ENCODE results near the gene PAGE4.

The PAGE4 gene

GRCh38 chrX:49848275-49848674 lies 19.2 kb downstream of the PAGE4 start:
- no peak for DNase-seq (ENCODE audit: low spot score)
- no peak for TF ChIP-seq CTCF (IDR thresholded peaks at IDR 0.05)

GRCh38 chrX:49850028-49850427 lies 20.9 kb downstream of the PAGE4 start:
- no peak overlapping the region for H3K4me3 ChIP-seq
- no peak for TF ChIP-seq CTCF (IDR thresholded peaks at IDR 0.05)
- no peak overlapping the region for H3K27ac ChIP-seq
- DNase-seq (ENCODE audit: low spot score) = no peak

More at GRCh38 chrX:49848275-49848674, 19.2 kb downstream of the PAGE4 start:
- Histone ChIP-seq H3K27ac (no peak overlapping the region), H3K4me3 (no peak overlapping the region)

- no peak for TF ChIP-seq CTCF (IDR thresholded peaks at IDR 0.05)
Measured at GRCh38 chrX:49853661-49854060, 24.6 kb downstream of the PAGE4 start.

GRCh38 chrX:49856819-49857218 lies 27.7 kb downstream of the PAGE4 start:
- no peak for DNase-seq (ENCODE audit: low spot score)
- TF ChIP-seq CTCF (IDR thresholded peaks at IDR 0.05) = no peak
- Histone ChIP-seq H3K27ac (no peak overlapping the region), H3K4me3 (no peak overlapping the region)

More at GRCh38 chrX:49853661-49854060, 24.6 kb downstream of the PAGE4 start:
- no peak for DNase-seq (ENCODE audit: low spot score)
- Histone ChIP-seq H3K4me3 (no peak overlapping the region), H3K27ac (no peak overlapping the region)

GRCh38 chrX:49858341-49858740 lies 29.2 kb downstream of the PAGE4 start:
- TF ChIP-seq CTCF (IDR thresholded peaks at IDR 0.05) = no peak
- no peak overlapping the region for H3K27ac ChIP-seq
- no peak overlapping the region for H3K4me3 ChIP-seq
- DNase-seq (ENCODE audit: low spot score) = no peak

GRCh38 chrX:49859491-49859890 lies 30.4 kb downstream of the PAGE4 start:
- TF ChIP-seq CTCF (IDR thresholded peaks at IDR 0.05) = no peak
- H3K27ac ChIP-seq = no peak overlapping the region
- H3K4me3 ChIP-seq = no peak overlapping the region
- no peak for DNase-seq (ENCODE audit: low spot score)

- DNase-seq (ENCODE audit: low spot score) = no peak
Measured at GRCh38 chrX:49860867-49861535, 31.9 kb downstream of the PAGE4 start.

More at GRCh38 chrX:49860867-49861535, 31.9 kb downstream of the PAGE4 start:
- TF ChIP-seq CTCF (IDR thresholded peaks at IDR 0.05) = no peak
- Histone ChIP-seq H3K27ac (no peak overlapping the region), H3K4me3 (no peak overlapping the region)
